GM23338 (cell line): ENCODE results near the gene RPS6KC1. TPM values are rescaled to one million over a fixed set of nuclear protein-coding genes. Genes with fewer than 3 reads are reported as not detected.

Experiments
- ATAC-seq: fragments of 200-7000 bp; cut with Tn5 transposase; 3 replicates; pipeline ENCODE4 v1.9.1; 2020
- DNase-seq: peaks from one replicate; pipeline ENCODE4 v3.0.0-alpha.2; 2015; ENCODE audit warnings: low spot score
- H2AFZ ChIP-seq: fragments of 200-600 bp; sonication (generic); 2 replicates; pipeline ENCODE4 v1.8.0; 2016; ENCODE audit warnings: antibody characterized with exemption, mild to moderate bottlenecking, moderate library complexity
- H3F3A ChIP-seq: fragments of 200-600 bp; sonication (generic); replicated peaks from 2 replicates; pipeline ENCODE4 v1.8.0; 2017; ENCODE audit warnings: antibody characterized with exemption, mixed run types, low read depth
- H3K27ac ChIP-seq: fragments of 200-600 bp; sonication (generic); 2 replicates; pipeline ENCODE4 v1.6.1; 2016; ENCODE audit warnings: low read depth
- H3K27me3 ChIP-seq: fragments of 200-600 bp; sonication (generic); 2 replicates; pipeline ENCODE4 v1.8.0; 2016; ENCODE audit warnings: mild to moderate bottlenecking, mixed run types, moderate library complexity; ENCODE audit not compliant: insufficient read depth
- H3K36me3 ChIP-seq: fragments of 200-600 bp; sonication (generic); 2 replicates; pipeline ENCODE4 v1.8.0; 2016; ENCODE audit warnings: mild to moderate bottlenecking; ENCODE audit not compliant: insufficient read depth
- H3K4me1 ChIP-seq: fragments of 200-600 bp; sonication (generic); 2 replicates; pipeline ENCODE4 v1.8.0; 2016; ENCODE audit warnings: mild to moderate bottlenecking, moderate library complexity; ENCODE audit not compliant: insufficient read depth
- H3K4me2 ChIP-seq: fragments of 200-600 bp; sonication (generic); 2 replicates; pipeline ENCODE4 v1.7.1; 2017; ENCODE audit warnings: mixed run types
- H3K4me3 ChIP-seq: fragments of 200-600 bp; sonication (generic); 2 replicates; pipeline ENCODE4 v1.6.1; 2016; ENCODE audit warnings: mixed run types
- H3K79me2 ChIP-seq: fragments of 200-600 bp; sonication (generic); replicated peaks from 2 replicates; pipeline ENCODE4 v1.8.0; 2017; ENCODE audit warnings: mild to moderate bottlenecking; ENCODE audit not compliant: insufficient read depth
- H3K9me2 ChIP-seq: fragments of 200-600 bp; sonication (generic); 2 replicates; pipeline ENCODE4 v1.8.0; 2017; ENCODE audit not compliant: insufficient read depth
- H4K20me1 ChIP-seq: fragments of 200-600 bp; sonication (generic); replicated peaks from 2 replicates; pipeline ENCODE4 v1.8.0; 2017; ENCODE audit warnings: mild to moderate bottlenecking; ENCODE audit not compliant: insufficient read depth
- H3K27ac Mint-ChIP-seq: 2 replicates; pipeline ENCODE4 v1.8.0; 2020; ENCODE audit warnings: inconsistent platforms, mild to moderate bottlenecking, moderate library complexity, mixed read lengths
- H3K27me3 Mint-ChIP-seq: 3 replicates; pipeline ENCODE4 v1.8.0; 2022; ENCODE audit warnings: low read depth, mild to moderate bottlenecking, moderate library complexity, mixed read lengths, inconsistent platforms; ENCODE audit not compliant: insufficient read depth, poor library complexity
- H3K36me3 Mint-ChIP-seq: 3 replicates; pipeline ENCODE4 v1.8.0; 2021; ENCODE audit warnings: low read depth, mild to moderate bottlenecking, inconsistent platforms, moderate library complexity, mixed read lengths
- H3K4me1 Mint-ChIP-seq: 3 replicates; pipeline ENCODE4 v1.8.0; 2020; ENCODE audit warnings: mild to moderate bottlenecking, inconsistent platforms, mixed read lengths
- H3K4me3 Mint-ChIP-seq: 3 replicates; pipeline ENCODE4 v1.8.0; 2021; ENCODE audit warnings: moderate library complexity, mild to moderate bottlenecking, inconsistent platforms, mixed read lengths
- H3K9me3 Mint-ChIP-seq: 3 replicates; pipeline ENCODE4 v1.8.0; 2020; ENCODE audit warnings: moderate library complexity, mild to moderate bottlenecking, inconsistent platforms, mixed read lengths
- CREB1 ChIP-seq: fragments of 250-450 bp; sonication (Bioruptor Pico); IDR thresholded peaks from 2 replicates; pipeline ENCODE4 v1.5.0; 2020; ENCODE audit warnings: low read depth, mild to moderate bottlenecking, moderate library complexity
- JUNB ChIP-seq: IDR thresholded peaks from one replicate; pipeline ENCODE4 v1.6.1; 2016; ENCODE audit warnings: antibody characterized with exemption; ENCODE audit not compliant: unreplicated experiment
- STAT1 ChIP-seq: IDR thresholded peaks from one replicate; pipeline ENCODE4 v1.6.1; 2016; ENCODE audit warnings: antibody characterized with exemption; ENCODE audit not compliant: unreplicated experiment
- ZNF114 ChIP-seq: fragments of 250-450 bp; sonication (Bioruptor Pico); IDR thresholded peaks from 2 replicates; pipeline ENCODE4 v1.5.0; 2020; ENCODE audit warnings: mild to moderate bottlenecking, moderate library complexity
- ZNF331 ChIP-seq: fragments of 250-450 bp; sonication (Bioruptor Pico); IDR thresholded peaks from 2 replicates; pipeline ENCODE4 v1.5.0; 2020; ENCODE audit warnings: low read depth, mild to moderate bottlenecking, moderate library complexity
- ZNF462 ChIP-seq: fragments of 250-450 bp; sonication (Bioruptor Pico); IDR thresholded peaks from 2 replicates; pipeline ENCODE4 v1.5.0; 2020; ENCODE audit warnings: mild to moderate bottlenecking, moderate library complexity
- polyA plus RNA-seq: library from polyadenylated mRNA; unstranded; fragments of >200 nt; fragmentation: Nextera tagmentation; extraction: Ambion mirVana; gene quantifications from 2 replicates; pipeline ENCODE4 v1.2.1, GENCODE V29; 2016
- total RNA-seq: library from RNA; depleted of rRNA; stranded (reverse); fragments of >200 nt; shearing (Covaris generic); gene quantifications from 2 replicates; pipeline ENCODE4 v1.2.3, GENCODE V29; 2014

The RPS6KC1 gene
- total and polyA plus RNA-seq, 2 experiments from 2014 or later = 7.9 to 24.9 TPM

DNA sequence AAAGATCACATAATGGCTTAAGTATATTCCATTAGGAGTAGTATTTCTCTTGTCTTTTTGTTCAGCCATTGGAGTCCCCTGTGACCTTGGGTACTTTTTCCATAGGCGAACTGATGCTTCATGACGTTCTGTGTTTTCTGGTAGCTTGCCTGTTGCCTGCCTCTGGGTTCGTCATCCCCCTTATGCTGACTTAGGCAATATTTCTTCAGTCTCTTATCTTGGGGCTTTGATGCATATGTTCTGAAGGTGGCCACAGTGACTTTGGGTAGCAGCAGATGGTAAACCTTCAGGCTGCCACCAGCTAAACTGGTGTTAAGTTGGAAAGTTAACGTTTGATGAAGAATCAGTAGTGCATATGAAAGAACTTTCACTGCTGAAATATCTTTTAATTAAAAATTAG lies 170.2 kb downstream of the RPS6KC1 start (continued):
- no peak for TF ChIP-seq ZNF462

- Histone ChIP-seq H2AFZ (no peak overlapping the region), H3K4me2 (no peak overlapping the region), H3K79me2 (no peaks in the 10 kb centered on the region), H3K27ac (no peak overlapping the region), H3K36me3 (no peaks in the 10 kb centered on the region), H3K4me1 (peaks cover 8% of the 10 kb centered on the region), H3F3A (no peaks in the 10 kb centered on the region), H4K20me1 (no peaks in the 10 kb centered on the region), H3K27me3 (no peaks in the 10 kb centered on the region), H3K4me3 (no peak overlapping the region), H3K9me2 (no peaks in the 10 kb centered on the region)
- H3K36me3 Mint-ChIP-seq = no peaks in the 10 kb centered on the region
- ATAC-seq (no peak), DNase-seq (no peak)
- TF ChIP-seq STAT1 (no peak), CREB1 (no peak), ZNF331 (CRISPR knock-in tag) (no peak), ZNF114 (no peak), JUNB (no peak), ZNF462 (no peak)
- peaks cover 26% of the 10 kb centered on the region for H3K4me1 Mint-ChIP-seq
- H3K9me3 Mint-ChIP-seq = no peaks in the 10 kb centered on the region
- H3K4me3 Mint-ChIP-seq = no peak overlapping the region
- peaks cover 4% of the 10 kb centered on the region for H3K27me3 Mint-ChIP-seq
- no peak overlapping the region for H3K27ac Mint-ChIP-seq
Observed at GRCh38 chr1:213227458-213227857, 176.4 kb downstream of the RPS6KC1 start.
